ENCODE measurements around the gene SLC30A2. TPM values are rescaled to one million over a fixed set of nuclear protein-coding genes. Genes with fewer than 3 reads are reported as not detected.

The SLC30A2 gene
- total RNA-seq, 1 experiment from 2014 or later = 0.23 TPM

DNA sequence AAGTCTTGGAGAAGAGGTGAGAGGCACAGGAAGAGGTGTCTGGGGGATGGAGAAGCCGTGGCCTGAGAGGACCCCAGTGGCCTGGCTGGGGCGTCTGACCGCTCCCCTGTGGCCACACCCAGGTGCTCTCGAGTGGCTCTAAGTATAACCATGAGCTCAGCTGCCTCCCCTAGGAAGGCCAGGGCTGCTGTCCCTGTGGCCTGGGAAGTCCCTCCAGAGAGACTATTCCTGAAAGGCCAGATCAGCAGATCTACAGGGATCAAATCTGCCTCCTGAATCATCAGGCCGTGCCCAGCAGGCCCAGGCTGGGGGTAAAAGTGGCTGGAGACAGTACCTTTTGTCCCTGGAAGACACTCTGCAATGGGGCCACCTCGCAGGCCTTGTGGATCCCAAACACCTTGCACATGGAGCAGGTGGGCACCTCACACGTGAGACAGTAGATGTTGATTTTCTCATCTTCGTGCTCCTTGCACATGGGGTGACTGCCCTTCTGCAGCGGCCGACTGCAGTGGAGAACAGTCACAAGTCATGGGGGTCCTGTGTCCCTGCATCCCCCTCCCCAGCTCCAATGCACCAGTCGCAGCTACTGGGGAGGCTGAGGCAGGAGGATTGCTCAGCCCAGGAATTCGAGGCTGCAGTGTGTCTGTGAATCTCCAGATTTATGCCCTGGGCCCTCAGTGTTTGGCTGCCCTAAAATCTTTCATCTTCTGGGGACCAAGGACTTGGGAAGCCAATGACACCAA is 15.1 kb upstream of the SLC30A2 start:
- ATAC-seq (no peak), DNase-seq (ENCODE audit: low read depth, low spot score) (no peak)
- Histone ChIP-seq H3K36me3 (ENCODE audit: control insufficient read depth, insufficient read depth, low read length) (no peaks in the 10 kb centered on the region), H3K27ac (ENCODE audit: low read length) (no peak overlapping the region), H3K4me1 (ENCODE audit: control insufficient read depth, insufficient read depth, low read length) (no peaks in the 10 kb centered on the region; the same call in 1 of the 2 replicates), H3K4me3 (ENCODE audit: low read depth in 2 of 2, low read length in 2 of 2) (no peak overlapping the region), H3K9me3 (ENCODE audit: control insufficient read depth, insufficient read depth, low read depth, low read length) (no peaks in the 10 kb centered on the region), H3K27me3 (ENCODE audit: control insufficient read depth, insufficient read depth, low read length) (no peaks in the 10 kb centered on the region)
- ChIA-PET POLR2A (interaction anchor here (0.6 kb wide), 1 partner anchor 10 kb away, joined by 5 read pairs; no protein-coding TSS in a partner anchor), CTCF (no interaction called here)
- no TSS peak for BruUV-seq (replicated peaks)
- TF ChIP-seq POLR2AphosphoS5 (IDR thresholded peaks at IDR 0.05; ENCODE audit: low read depth, low read length) (no peak), TCF7L2 (IDR thresholded peaks at IDR 0.05; ENCODE audit: low read depth, low read length) (no peak), SIN3A (IDR thresholded peaks at IDR 0.05; ENCODE audit: borderline replicate concordance, insufficient read depth, low read depth, low read length) (no peak)
- TF ChIP-seq, protein P1, sequence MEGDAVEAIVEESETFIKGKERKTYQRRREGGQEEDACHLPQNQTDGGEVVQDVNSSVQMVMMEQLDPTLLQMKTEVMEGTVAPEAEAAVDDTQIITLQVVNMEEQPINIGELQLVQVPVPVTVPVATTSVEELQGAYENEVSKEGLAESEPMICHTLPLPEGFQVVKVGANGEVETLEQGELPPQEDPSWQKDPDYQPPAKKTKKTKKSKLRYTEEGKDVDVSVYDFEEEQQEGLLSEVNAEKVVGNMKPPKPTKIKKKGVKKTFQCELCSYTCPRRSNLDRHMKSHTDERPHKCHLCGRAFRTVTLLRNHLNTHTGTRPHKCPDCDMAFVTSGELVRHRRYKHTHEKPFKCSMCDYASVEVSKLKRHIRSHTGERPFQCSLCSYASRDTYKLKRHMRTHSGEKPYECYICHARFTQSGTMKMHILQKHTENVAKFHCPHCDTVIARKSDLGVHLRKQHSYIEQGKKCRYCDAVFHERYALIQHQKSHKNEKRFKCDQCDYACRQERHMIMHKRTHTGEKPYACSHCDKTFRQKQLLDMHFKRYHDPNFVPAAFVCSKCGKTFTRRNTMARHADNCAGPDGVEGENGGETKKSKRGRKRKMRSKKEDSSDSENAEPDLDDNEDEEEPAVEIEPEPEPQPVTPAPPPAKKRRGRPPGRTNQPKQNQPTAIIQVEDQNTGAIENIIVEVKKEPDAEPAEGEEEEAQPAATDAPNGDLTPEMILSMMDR (IDR thresholded peaks at IDR 0.05) = no peak
- TF ChIP-seq, protein P2, sequence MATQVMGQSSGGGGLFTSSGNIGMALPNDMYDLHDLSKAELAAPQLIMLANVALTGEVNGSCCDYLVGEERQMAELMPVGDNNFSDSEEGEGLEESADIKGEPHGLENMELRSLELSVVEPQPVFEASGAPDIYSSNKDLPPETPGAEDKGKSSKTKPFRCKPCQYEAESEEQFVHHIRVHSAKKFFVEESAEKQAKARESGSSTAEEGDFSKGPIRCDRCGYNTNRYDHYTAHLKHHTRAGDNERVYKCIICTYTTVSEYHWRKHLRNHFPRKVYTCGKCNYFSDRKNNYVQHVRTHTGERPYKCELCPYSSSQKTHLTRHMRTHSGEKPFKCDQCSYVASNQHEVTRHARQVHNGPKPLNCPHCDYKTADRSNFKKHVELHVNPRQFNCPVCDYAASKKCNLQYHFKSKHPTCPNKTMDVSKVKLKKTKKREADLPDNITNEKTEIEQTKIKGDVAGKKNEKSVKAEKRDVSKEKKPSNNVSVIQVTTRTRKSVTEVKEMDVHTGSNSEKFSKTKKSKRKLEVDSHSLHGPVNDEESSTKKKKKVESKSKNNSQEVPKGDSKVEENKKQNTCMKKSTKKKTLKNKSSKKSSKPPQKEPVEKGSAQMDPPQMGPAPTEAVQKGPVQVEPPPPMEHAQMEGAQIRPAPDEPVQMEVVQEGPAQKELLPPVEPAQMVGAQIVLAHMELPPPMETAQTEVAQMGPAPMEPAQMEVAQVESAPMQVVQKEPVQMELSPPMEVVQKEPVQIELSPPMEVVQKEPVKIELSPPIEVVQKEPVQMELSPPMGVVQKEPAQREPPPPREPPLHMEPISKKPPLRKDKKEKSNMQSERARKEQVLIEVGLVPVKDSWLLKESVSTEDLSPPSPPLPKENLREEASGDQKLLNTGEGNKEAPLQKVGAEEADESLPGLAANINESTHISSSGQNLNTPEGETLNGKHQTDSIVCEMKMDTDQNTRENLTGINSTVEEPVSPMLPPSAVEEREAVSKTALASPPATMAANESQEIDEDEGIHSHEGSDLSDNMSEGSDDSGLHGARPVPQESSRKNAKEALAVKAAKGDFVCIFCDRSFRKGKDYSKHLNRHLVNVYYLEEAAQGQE (IDR thresholded peaks at IDR 0.05; ENCODE audit: insufficient read depth in 1 of 2, low read depth in 2 of 2, low read length in 1 of 2) = no peak
- in situ Hi-C loops (cut with HindIII; ENCODE audit: low pct_unique_long_range_greater_than_20kb, low sequenced_read_pairs) (no loop called here), intact Hi-C loops (cut with micrococcal nuclease; ENCODE audit: unreplicated experiment) (no loop called here)

DNA sequence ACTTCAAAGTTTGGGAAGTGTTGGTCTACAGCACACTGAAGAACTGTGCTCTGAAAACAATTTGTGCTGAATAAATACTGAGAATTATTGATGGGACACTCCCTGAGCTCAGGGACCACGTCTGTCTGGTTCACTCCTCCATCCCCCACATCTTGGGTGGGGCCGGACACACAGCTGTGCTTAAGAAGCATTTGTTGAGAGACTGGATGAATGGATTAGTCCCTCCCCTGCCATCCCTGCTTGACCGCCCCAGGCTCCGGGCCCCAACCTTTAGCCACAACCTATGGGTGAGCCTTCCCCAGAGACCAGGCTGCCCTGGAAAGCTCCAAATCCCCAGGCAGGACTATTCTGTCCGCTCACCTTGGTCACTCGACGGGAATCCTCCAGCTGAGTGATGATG is 14.0 kb upstream of the SLC30A2 start:
- CTCF ChIA-PET = no interaction called here
- BruUV-seq (replicated peaks) = no TSS peak
- H3K27ac ChIP-seq (ENCODE audit: low read length) = no peak overlapping the region
- no peaks in the 10 kb centered on the region for H3K36me3 ChIP-seq (ENCODE audit: control insufficient read depth, insufficient read depth, low read length)
- DNase-seq (ENCODE audit: low read depth, low spot score) (no peak), ATAC-seq (no peak)
- H3K4me3 ChIP-seq (ENCODE audit: low read depth in 2 of 2, low read length in 2 of 2) = no peak overlapping the region
- POLR2A ChIA-PET = no interaction called here
- in situ Hi-C loops (cut with HindIII; ENCODE audit: low pct_unique_long_range_greater_than_20kb, low sequenced_read_pairs) = no loop called here
- TF ChIP-seq, protein P2 (IDR thresholded peaks at IDR 0.05; ENCODE audit: insufficient read depth in 1 of 2, low read depth in 2 of 2, low read length in 1 of 2) = no peak
- no peak for TF ChIP-seq SIN3A (IDR thresholded peaks at IDR 0.05; ENCODE audit: borderline replicate concordance, insufficient read depth, low read depth, low read length)
- no peak for TF ChIP-seq TCF7L2 (IDR thresholded peaks at IDR 0.05; ENCODE audit: low read depth, low read length)
- no peak for TF ChIP-seq POLR2AphosphoS5 (IDR thresholded peaks at IDR 0.05; ENCODE audit: low read depth, low read length)
- TF ChIP-seq, protein P1 (IDR thresholded peaks at IDR 0.05) = no peak
- H3K9me3 ChIP-seq (ENCODE audit: control insufficient read depth, insufficient read depth, low read depth, low read length) = no peaks in the 10 kb centered on the region
- intact Hi-C loops (cut with micrococcal nuclease; ENCODE audit: unreplicated experiment) = no loop called here
- no peaks in the 10 kb centered on the region for H3K27me3 ChIP-seq (ENCODE audit: control insufficient read depth, insufficient read depth, low read length)
- H3K4me1 ChIP-seq (ENCODE audit: control insufficient read depth, insufficient read depth, low read length) = no peaks in the 10 kb centered on the region; the same call in 1 of the 2 replicates
